OCI-LY7 (cell line): ENCODE data around the gene INTS3. TPM values are rescaled to one million over a fixed set of nuclear protein-coding genes. Genes with fewer than 3 reads are reported as not detected.

Source experiments
- BruUV-seq: library from RNA; stranded (reverse); fragments of 400-500 nt; replicated peaks from 2 replicates; lab custom pipeline; 2021; lab: Mats Ljungman, UMichigan
- CTCF ChIA-PET: fragments of 300-600 bp; sonication (Branson Sonifier 250); formaldehyde crosslinking; loops from one replicate; lab custom pipeline; 2022; ENCODE audit warnings: antibody characterized with exemption; ENCODE audit not compliant: unreplicated experiment; lab: Charles Lee
- POLR2A ChIA-PET: fragments of 300-600 bp; sonication (Branson Sonifier 250); formaldehyde crosslinking; loops from one replicate; lab custom pipeline; 2022; ENCODE audit warnings: antibody characterized with exemption; lab: Charles Lee
- DNase-seq: peaks from one replicate; pipeline ENCODE4 v3.0.0-alpha.2; 2015; ENCODE audit warnings: low spot score
- H2AFZ ChIP-seq: fragments of 200-600 bp; sonication (generic), shearing (Covaris generic); 2 replicates; pipeline ENCODE4 v1.6.1; 2014; ENCODE audit warnings: mild to moderate bottlenecking, antibody characterized with exemption, low read length, moderate library complexity
- H3K27ac ChIP-seq: fragments of 200-600 bp; sonication (generic); 2 replicates; pipeline ENCODE4 v1.5.1; 2014; ENCODE audit warnings: mixed run types, low read depth, mild to moderate bottlenecking, moderate library complexity, low read length, inconsistent platforms; ENCODE audit not compliant: poor library complexity, severe bottlenecking
- H3K36me3 ChIP-seq: fragments of 200-600 bp; sonication (generic); 2 replicates; pipeline ENCODE4 v1.6.1; 2014; ENCODE audit warnings: mild to moderate bottlenecking, antibody characterized with exemption, low read length, moderate library complexity, mixed read lengths; ENCODE audit not compliant: insufficient read depth
- H3K4me1 ChIP-seq: fragments of 200-600 bp; sonication (generic); 2 replicates; pipeline ENCODE4 v1.5.1; 2014; ENCODE audit warnings: mild to moderate bottlenecking, low read length; ENCODE audit not compliant: insufficient read depth, poor library complexity, severe bottlenecking
- H3K4me2 ChIP-seq: fragments of 200-600 bp; sonication (generic); 2 replicates; pipeline ENCODE4 v1.6.1; 2014; ENCODE audit warnings: mild to moderate bottlenecking, low read length
- H3K4me3 ChIP-seq: fragments of 200-600 bp; sonication (generic); 2 replicates; pipeline ENCODE4 v1.5.1; 2014; ENCODE audit warnings: mild to moderate bottlenecking, low read depth, low read length; ENCODE audit not compliant: poor library complexity, severe bottlenecking
- H3K79me2 ChIP-seq: fragments of 200-600 bp; sonication (generic); 2 replicates; pipeline ENCODE4 v1.6.1; 2016; ENCODE audit warnings: low read depth, mild to moderate bottlenecking, low read length, moderate library complexity, mixed read lengths; ENCODE audit not compliant: insufficient read depth
- H3K9me2 ChIP-seq: fragments of 200-600 bp; sonication (generic); 2 replicates; pipeline ENCODE4 v1.6.1; 2016; ENCODE audit warnings: mild to moderate bottlenecking, low read length, mixed read lengths; ENCODE audit not compliant: insufficient read depth
- H3K9me3 ChIP-seq: fragments of 200-600 bp; sonication (generic); 2 replicates; pipeline ENCODE4 v1.6.1; 2014; ENCODE audit warnings: mild to moderate bottlenecking, mixed run types, low read length, mixed read lengths
- H4K20me1 ChIP-seq: fragments of 200-600 bp; sonication (generic); 2 replicates; pipeline ENCODE4 v1.6.1; 2014; ENCODE audit warnings: mild to moderate bottlenecking, antibody characterized with exemption, low read length, moderate library complexity, mixed read lengths; ENCODE audit not compliant: insufficient read depth
- EZH2phosphoT487 ChIP-seq: fragments of 200-600 bp; sonication (generic); IDR thresholded peaks from 2 replicates; pipeline ENCODE4 v1.6.1; 2018; ENCODE audit warnings: low read depth, borderline replicate concordance, mild to moderate bottlenecking, mixed run types, antibody characterized with exemption, low read length, moderate library complexity, mixed read lengths
- intact Hi-C: fragments of 100-400 bp; cut with micrococcal nuclease; formaldehyde crosslinking; loops from one replicate; pipeline ENCODE4 v1.10.0; 2022; ENCODE audit not compliant: unreplicated experiment
- total RNA-seq, 2 experiments: library from RNA; depleted of rRNA in 1 of 2; stranded (reverse); fragments of >200 nt in 1 of 2; shearing (Covaris generic) in 1 of 2; gene quantifications; 2 replicates each; pipeline ENCODE4 v1.2.3, GENCODE V29; 2014 to 2022
- TF ChIP-seq, protein P1 (sequence below): fragments of 200-600 bp; sonication (generic); conservative IDR thresholded peaks from 2 replicates; pipeline ENCODE4 v1.5.1; 2014; ENCODE audit warnings: mild to moderate bottlenecking, antibody characterized with exemption, low read length, moderate library complexity, mixed read lengths

The INTS3 gene
- total RNA-seq, 2 experiments from 2014 or later = 33.5 to 67.3 TPM

- Histone ChIP-seq H3K27ac (no peak overlapping the region), H2AFZ (no peak overlapping the region), H3K4me1 (peaks cover 22% of the 10 kb centered on the region), H3K9me2 (no peaks in the 10 kb centered on the region), H3K4me3 (no peak overlapping the region), H3K9me3 (no peaks in the 10 kb centered on the region), H4K20me1 (no peaks in the 10 kb centered on the region), H3K36me3 (no peaks in the 10 kb centered on the region), H3K79me2 (no peaks in the 10 kb centered on the region), H3K4me2 (no peak overlapping the region)
- no TSS peak for BruUV-seq
- no peak for DNase-seq
- TF ChIP-seq, protein P1, sequence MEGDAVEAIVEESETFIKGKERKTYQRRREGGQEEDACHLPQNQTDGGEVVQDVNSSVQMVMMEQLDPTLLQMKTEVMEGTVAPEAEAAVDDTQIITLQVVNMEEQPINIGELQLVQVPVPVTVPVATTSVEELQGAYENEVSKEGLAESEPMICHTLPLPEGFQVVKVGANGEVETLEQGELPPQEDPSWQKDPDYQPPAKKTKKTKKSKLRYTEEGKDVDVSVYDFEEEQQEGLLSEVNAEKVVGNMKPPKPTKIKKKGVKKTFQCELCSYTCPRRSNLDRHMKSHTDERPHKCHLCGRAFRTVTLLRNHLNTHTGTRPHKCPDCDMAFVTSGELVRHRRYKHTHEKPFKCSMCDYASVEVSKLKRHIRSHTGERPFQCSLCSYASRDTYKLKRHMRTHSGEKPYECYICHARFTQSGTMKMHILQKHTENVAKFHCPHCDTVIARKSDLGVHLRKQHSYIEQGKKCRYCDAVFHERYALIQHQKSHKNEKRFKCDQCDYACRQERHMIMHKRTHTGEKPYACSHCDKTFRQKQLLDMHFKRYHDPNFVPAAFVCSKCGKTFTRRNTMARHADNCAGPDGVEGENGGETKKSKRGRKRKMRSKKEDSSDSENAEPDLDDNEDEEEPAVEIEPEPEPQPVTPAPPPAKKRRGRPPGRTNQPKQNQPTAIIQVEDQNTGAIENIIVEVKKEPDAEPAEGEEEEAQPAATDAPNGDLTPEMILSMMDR = no peak
- no peak for TF ChIP-seq EZH2phosphoT487
- intact Hi-C loops = no loop called here
- ChIA-PET CTCF (no interaction called here), POLR2A (no interaction called here)
These were observed 67.5 kb downstream of the INTS3 start for GRCh38 chr1:153795330-153795837.

GRCh38 chr1:153795934-153796785, 68.3 kb downstream of the INTS3 start:
- POLR2A ChIA-PET = interaction anchor here (1.2 kb wide), 1 partner anchor 192 kb away, joined by 3 read pairs; no protein-coding TSS in a partner anchor
- H3K79me2 ChIP-seq = no peaks in the 10 kb centered on the region
- no peaks in the 10 kb centered on the region for H3K36me3 ChIP-seq
- no peaks in the 10 kb centered on the region for H4K20me1 ChIP-seq
- intact Hi-C loops = loop anchor here (2.0 kb wide), 1 partner anchor 127 kb away; the partner anchor contains the start of gene GATAD2B
- no peaks in the 10 kb centered on the region for H3K9me3 ChIP-seq
- no peak overlapping the region for H3K4me2 ChIP-seq
- H3K9me2 ChIP-seq = no peaks in the 10 kb centered on the region
- H3K4me1 ChIP-seq = peaks cover 14% of the 10 kb centered on the region
- DNase-seq = no peak
- TF ChIP-seq EZH2phosphoT487 = no peak
- TF ChIP-seq, protein P1 = no peak
- H3K27ac ChIP-seq = no peak overlapping the region
- no peak overlapping the region for H3K4me3 ChIP-seq
- CTCF ChIA-PET = no interaction called here
- BruUV-seq = no TSS peak
- H2AFZ ChIP-seq = no peak overlapping the region
